B cell (primary cell): ENCODE results near the gene AKR1A1. TPM values are rescaled to one million over a fixed set of nuclear protein-coding genes. Genes with fewer than 3 reads are reported as not detected.
"Not testable (repeated sequence)": the region's sequence is repeated elsewhere in the genome, so short reads cannot be mapped to it uniquely, and the experiment has no call there.

Source experiments
- ATAC-seq: fragments of 200-7000 bp; cut with Tn5 transposase; one replicate; pipeline ENCODE4 v1.10.0; 2021; ENCODE audit warnings: low read depth, mild to moderate bottlenecking, moderate number of reproducible peaks, moderate library complexity
- CTCF ChIA-PET: fragments of 350-600 bp; sonication (Branson Sonifier 250); formaldehyde crosslinking; loops from one replicate; lab custom pipeline; 2021; ENCODE audit warnings: antibody characterized with exemption, inconsistent platforms; lab: Charles Lee
- POLR2A ChIA-PET: fragments of 350-600 bp; sonication (Branson Sonifier 250); formaldehyde crosslinking; loops from one replicate; lab custom pipeline; 2021; ENCODE audit warnings: antibody characterized with exemption; lab: Charles Lee
- DNase-seq: peaks from one replicate; pipeline ENCODE4 v3.0.0; 2013
- H2AFZ ChIP-seq: 2 replicates; pipeline ENCODE4 v1.6.1; 2012; ENCODE audit warnings: mild to moderate bottlenecking, low read depth, low read length; ENCODE audit not compliant: insufficient read depth, poor library complexity, severe bottlenecking
- H3K27ac ChIP-seq, 2 donors: 1 replicate in 1 of 2; 2 replicates in 1 of 2; pipeline ENCODE4 v1.5.1; 2012 to 2013; ENCODE audit warnings: low read length in 2 of 2, mild to moderate bottlenecking in 2 of 2, moderate library complexity in 1 of 2
- H3K27me3 ChIP-seq, 4 experiments: fragments of 200-600 bp in 1 of 4; sonication (generic) in 1 of 4; replicated peaks in 1 of 4; 1 replicate in 2 of 4; 2 replicates in 2 of 4; pipeline versions ENCODE4 v1.6.1 to v1.7.0; 2013 to 2016; ENCODE audit warnings: low read length in 3 of 4, mild to moderate bottlenecking in 2 of 4, mixed read lengths in 1 of 4, moderate library complexity in 1 of 4; ENCODE audit not compliant: insufficient read depth in 4 of 4, control insufficient read depth in 3 of 4; ENCODE audit errors: control extremely low read depth in 1 of 4
- H3K36me3 ChIP-seq, 2 experiments: replicated peaks in 1 of 2; 1 replicate in 1 of 2; 2 replicates in 1 of 2; pipeline versions ENCODE4 v1.6.1 to v1.7.1; 2013; ENCODE audit warnings: low read length in 1 of 2; ENCODE audit not compliant: insufficient read depth in 2 of 2, control insufficient read depth in 1 of 2; ENCODE audit errors: control extremely low read depth in 1 of 2, extremely low read depth in 1 of 2
- H3K4me1 ChIP-seq, 2 donors: fragments of 200-600 bp in 1 of 2; sonication (generic) in 1 of 2; 1 replicate in 1 of 2; 2 replicates in 1 of 2; pipeline versions ENCODE4 v1.5.1 to v1.6.1; 2013 to 2017; ENCODE audit warnings: low read length in 2 of 2; ENCODE audit not compliant: control insufficient read depth in 2 of 2, insufficient read depth in 2 of 2
- H3K4me2 ChIP-seq: replicated peaks from 2 replicates; pipeline ENCODE3; 2012; ENCODE audit warnings: mild to moderate bottlenecking, low read depth, low read length; ENCODE audit not compliant: poor library complexity, severe bottlenecking
- H3K4me3 ChIP-seq, 5 experiments: fragments of 200-600 bp in 1 of 5; sonication (generic) in 1 of 5; 1 replicate in 3 of 5; 2 replicates in 2 of 5; pipeline versions ENCODE4 v1.5.1 to v1.7.0; 2011 to 2016; ENCODE audit warnings: low read length in 4 of 5, mild to moderate bottlenecking in 4 of 5, low read depth in 2 of 5, control low read depth in 1 of 5, moderate library complexity in 1 of 5; ENCODE audit not compliant: insufficient read depth in 1 of 5; ENCODE audit errors: control extremely low read depth in 1 of 5, extremely low read depth in 1 of 5
- H3K79me2 ChIP-seq: fragments of 200-600 bp; sonication (generic); one replicate; pipeline ENCODE4 v1.6.0; 2016; ENCODE audit warnings: low read length; ENCODE audit not compliant: control insufficient read depth, insufficient read depth
- H3K9ac ChIP-seq: fragments of 200-600 bp; sonication (generic); 2 replicates; pipeline ENCODE4 v1.6.1; 2017; ENCODE audit warnings: mild to moderate bottlenecking, low read length, moderate library complexity
- H3K9me3 ChIP-seq, 3 donors: one replicate each; pipeline versions ENCODE4 v1.6.1 to v1.7.1; 2013; ENCODE audit warnings: low read length in 2 of 3; ENCODE audit not compliant: control insufficient read depth in 2 of 3, insufficient read depth in 1 of 3; ENCODE audit errors: control extremely low read depth in 1 of 3
- H4K20me1 ChIP-seq: 2 replicates; pipeline ENCODE4 v1.6.0; 2012; ENCODE audit warnings: mild to moderate bottlenecking, low read length; ENCODE audit not compliant: insufficient read depth, control insufficient read depth, poor library complexity, severe bottlenecking
- H3K27ac Mint-ChIP-seq: one replicate; pipeline ENCODE4 v1.8.0; 2021; ENCODE audit warnings: mixed read lengths
- H3K27me3 Mint-ChIP-seq: one replicate; pipeline ENCODE4 v1.8.0; 2021; ENCODE audit warnings: mixed read lengths
- H3K4me1 Mint-ChIP-seq: one replicate; pipeline ENCODE4 v1.8.0; 2021; ENCODE audit warnings: mixed read lengths
- H3K4me3 Mint-ChIP-seq: one replicate; pipeline ENCODE4 v1.8.0; 2021; ENCODE audit warnings: mixed read lengths
- H3K9me3 Mint-ChIP-seq: one replicate; pipeline ENCODE4 v1.8.0; 2022; ENCODE audit warnings: mixed read lengths; ENCODE audit not compliant: insufficient read depth
- CTCF ChIP-seq: fragments of 200-600 bp; IDR thresholded peaks from one replicate; pipeline ENCODE4 v1.8.0; 2022; ENCODE audit warnings: antibody characterized with exemption, mild to moderate bottlenecking
- EZH2 ChIP-seq: IDR thresholded peaks from 2 replicates; pipeline ENCODE4 v1.6.1; 2012; ENCODE audit warnings: borderline replicate concordance, low read depth, mild to moderate bottlenecking, moderate library complexity, low read length; ENCODE audit not compliant: insufficient read depth, poor library complexity, severe bottlenecking
- WGBS: methylation state at CpG from one replicate; pipeline ENCODE4 v1.1.5; 2013; ENCODE audit warnings: missing lambda C conversion rate; ENCODE audit not compliant: insufficient coverage; 5-methylcytosine and 5-hydroxymethylcytosine counted together
- intact Hi-C: fragments of 100-400 bp; cut with micrococcal nuclease; formaldehyde crosslinking; loops from one replicate; pipeline ENCODE4 v1.10.0; 2022
- polyA plus RNA-seq: library from polyadenylated mRNA; depleted of rRNA; stranded (reverse); fragments of >200 nt; gene quantifications from 2 replicates; pipeline ENCODE4 v1.2.3, GENCODE V29; 2012
- total RNA-seq, 2 donors: library from RNA; stranded (reverse); fragments of 120-200 nt in 1 of 2; gene quantifications; 1 replicate in 1 of 2; 2 replicates in 1 of 2; pipeline versions ENCODE4 v1.2.3 to v1.2.4, GENCODE V29; 2013 to 2022

Gene AKR1A1
- total and polyA plus RNA-seq, 2 donors (not counting 1 experiment from before 2014, with no cell fraction given), result 145 to 163 TPM

GRCh38 chr1:45589861-45590260, 39.2 kb downstream of the AKR1A1 start:
- Mint-ChIP-seq H3K27ac (no peak overlapping the region), H3K4me1 (peaks cover 43% of the 10 kb centered on the region), H3K27me3 (no peaks in the 10 kb centered on the region), H3K4me3 (no peak overlapping the region), H3K9me3 (no peaks in the 10 kb centered on the region)
- H3K36me3 ChIP-seq, result peaks cover 0 to 33% of the 10 kb centered on the region in 2 experiments
- peaks cover 99% of the 10 kb centered on the region for H3K79me2 ChIP-seq
- POLR2A ChIA-PET, result interaction anchor here (0.7 kb wide), 1 partner anchor 161 kb away, joined by 4 read pairs; no protein-coding TSS in a partner anchor
- no peak for DNase-seq
- CTCF ChIA-PET, result interaction anchor here (1.7 to 2.1 kb wide), 2 partner anchors 19 to 21 kb away, joined by 4 to 5 read pairs; no protein-coding TSS in a partner anchor
- ATAC-seq, result no peak
- no peaks in the 10 kb centered on the region for H3K9me3 ChIP-seq
- no peak overlapping the region for H3K4me2 ChIP-seq
- H3K27me3 ChIP-seq, result no peaks in the 10 kb centered on the region
- peaks cover 81% of the 10 kb centered on the region for H4K20me1 ChIP-seq
- TF ChIP-seq EZH2 (no peak), CTCF (no peak)
- WGBS, result no CpG with 5 or more reads among the region's 1 CpG
- no peak overlapping the region for H2AFZ ChIP-seq
- H3K27ac ChIP-seq, result no peak overlapping the region
- no peak overlapping the region for H3K4me3 ChIP-seq
- intact Hi-C loops, result no loop called here
- H3K9ac ChIP-seq, result no peak overlapping the region
- peaks cover 28 to 38% of the 10 kb centered on the region in 2 donors for H3K4me1 ChIP-seq

- H3K4me3 Mint-ChIP-seq, result no peak overlapping the region
- Histone ChIP-seq H4K20me1 (peaks cover 61% of the 10 kb centered on the region), H3K9ac (no peak overlapping the region), H3K27ac (no peak overlapping the region), H3K36me3 (peaks cover 2 to 61% of the 10 kb centered on the region in 2 experiments), H3K27me3 (no peaks in the 10 kb centered on the region), H3K4me2 (no peak overlapping the region), H3K4me3 (no peak overlapping the region), H2AFZ (no peak overlapping the region), H3K4me1 (peaks cover 0 to 4% of the 10 kb centered on the region in 2 donors), H3K9me3 (no peaks in the 10 kb centered on the region), H3K79me2 (peaks cover 97% of the 10 kb centered on the region)
- intact Hi-C loops, result no loop called here
- H3K27me3 Mint-ChIP-seq, result no peaks in the 10 kb centered on the region
- no peaks in the 10 kb centered on the region for H3K9me3 Mint-ChIP-seq
- H3K4me1 Mint-ChIP-seq, result peaks cover 11% of the 10 kb centered on the region
- TF ChIP-seq EZH2 (no peak), CTCF (no peak)
- H3K27ac Mint-ChIP-seq, result no peak overlapping the region
- CTCF ChIA-PET, result no interaction called here
- DNase-seq (no peak), ATAC-seq (no peak)
- POLR2A ChIA-PET, result no interaction called here
- 100% methylated on average over 2 of the region's 4 CpGs for WGBS
These were observed 43.8 kb downstream of the AKR1A1 start for GRCh38 chr1:45594412-45594811.

GRCh38 chr1:45596765-45597164, 46.1 kb downstream of the AKR1A1 start:
- ATAC-seq, H3K9ac ChIP-seq, H3K4me2 ChIP-seq, H3K4me3 Mint-ChIP-seq, DNase-seq, H3K9me3 Mint-ChIP-seq, H3K27me3 Mint-ChIP-seq, CTCF ChIA-PET, H3K27me3 ChIP-seq, intact Hi-C loops, H2AFZ ChIP-seq, H3K9me3 ChIP-seq, H3K4me1 Mint-ChIP-seq, H3K27ac ChIP-seq, H3K27ac Mint-ChIP-seq, H3K4me1 ChIP-seq, H3K4me3 ChIP-seq: not testable (repeated sequence)
- peaks cover 89% of the 10 kb centered on the region for H3K79me2 ChIP-seq
- peaks cover 47% of the 10 kb centered on the region for H4K20me1 ChIP-seq
- POLR2A ChIA-PET, result interaction anchor here (0.7 kb wide), 1 partner anchor 104 kb away, joined by 4 read pairs; no protein-coding TSS in a partner anchor
- 100% methylated on average over 7 of the region's 8 CpGs for WGBS
- peaks cover 2 to 57% of the 10 kb centered on the region in 2 experiments for H3K36me3 ChIP-seq
